ENCODE results near the gene MYCBPAP.
A peak's percentile ranks its signal among the peaks of the same experiment; 100 is the strongest.

The MYCBPAP gene, protein sequence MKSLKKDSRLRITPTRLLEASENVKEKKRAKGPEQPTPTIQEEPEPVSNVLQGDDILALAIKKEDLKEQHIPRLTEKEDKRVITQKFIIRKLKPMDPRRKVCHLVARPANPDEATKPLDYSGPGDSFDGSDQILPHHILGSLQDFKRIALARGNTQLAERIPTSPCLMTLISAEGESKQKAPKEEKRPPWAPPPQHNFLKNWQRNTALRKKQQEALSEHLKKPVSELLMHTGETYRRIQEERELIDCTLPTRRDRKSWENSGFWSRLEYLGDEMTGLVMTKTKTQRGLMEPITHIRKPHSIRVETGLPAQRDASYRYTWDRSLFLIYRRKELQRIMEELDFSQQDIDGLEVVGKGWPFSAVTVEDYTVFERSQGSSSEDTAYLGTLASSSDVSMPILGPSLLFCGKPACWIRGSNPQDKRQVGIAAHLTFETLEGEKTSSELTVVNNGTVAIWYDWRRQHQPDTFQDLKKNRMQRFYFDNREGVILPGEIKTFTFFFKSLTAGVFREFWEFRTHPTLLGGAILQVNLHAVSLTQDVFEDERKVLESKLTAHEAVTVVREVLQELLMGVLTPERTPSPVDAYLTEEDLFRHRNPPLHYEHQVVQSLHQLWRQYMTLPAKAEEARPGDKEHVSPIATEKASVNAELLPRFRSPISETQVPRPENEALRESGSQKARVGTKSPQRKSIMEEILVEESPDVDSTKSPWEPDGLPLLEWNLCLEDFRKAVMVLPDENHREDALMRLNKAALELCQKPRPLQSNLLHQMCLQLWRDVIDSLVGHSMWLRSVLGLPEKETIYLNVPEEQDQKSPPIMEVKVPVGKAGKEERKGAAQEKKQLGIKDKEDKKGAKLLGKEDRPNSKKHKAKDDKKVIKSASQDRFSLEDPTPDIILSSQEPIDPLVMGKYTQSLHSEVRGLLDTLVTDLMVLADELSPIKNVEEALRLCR

GRCh38 chr17:50507871-50508572 lies at the start of gene MYCBPAP:
TSS of gene MYCBPAP (plus strand) at chr17:50508439. CDS start at chr17:50508675, 236 bp downstream.
- DNase-seq (ENCODE audit: low spot score) = no peak

DNA sequence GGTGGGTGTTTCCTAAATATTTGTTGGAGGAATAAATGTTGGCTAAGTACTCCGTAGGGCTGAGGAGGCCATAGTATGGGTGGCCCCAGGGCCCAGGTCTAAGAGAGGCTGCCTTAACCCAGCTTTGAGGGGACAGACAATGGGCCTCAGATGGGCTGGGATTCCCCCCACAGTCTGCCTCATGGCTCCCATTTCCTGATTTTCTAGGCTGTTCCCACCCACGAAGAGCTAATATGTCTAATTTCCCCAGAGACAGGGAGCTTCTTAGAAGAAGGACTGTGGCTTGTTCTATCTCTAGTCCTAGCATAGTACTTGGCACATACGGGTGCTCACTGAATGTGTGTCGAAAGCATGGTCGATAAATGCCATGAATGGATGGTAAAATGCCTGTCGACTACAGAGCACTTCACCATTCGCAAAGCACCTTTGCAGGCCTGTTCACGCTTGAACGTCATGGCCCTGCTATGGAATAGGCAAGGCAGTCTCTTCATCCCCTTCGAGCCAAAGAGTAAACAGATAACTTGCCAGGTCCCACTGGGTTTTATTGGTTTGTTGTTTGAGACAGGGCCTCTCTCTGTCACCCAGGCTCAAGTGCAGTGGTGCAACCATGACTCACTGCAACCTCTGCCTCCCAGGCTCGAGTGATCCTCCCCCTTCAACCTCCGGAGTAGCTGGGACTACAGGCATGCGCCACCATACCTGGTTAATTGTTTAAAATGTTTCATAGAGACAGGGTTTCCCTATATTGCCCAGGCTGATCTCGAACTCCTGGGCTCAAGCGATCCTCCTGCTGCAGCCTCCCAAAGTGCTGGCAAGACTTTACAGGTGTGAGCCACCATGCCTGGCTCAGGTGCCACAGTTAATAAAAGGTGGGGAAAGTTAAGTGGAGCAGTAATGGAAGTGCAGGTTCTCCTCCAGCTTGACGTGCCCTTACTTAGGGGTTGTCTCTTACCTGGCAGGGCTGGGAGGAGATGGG lies 49.2 kb upstream of the MYCBPAP start:
- peak; percentile 66 for DNase-seq (ENCODE audit: low spot score)

DNA sequence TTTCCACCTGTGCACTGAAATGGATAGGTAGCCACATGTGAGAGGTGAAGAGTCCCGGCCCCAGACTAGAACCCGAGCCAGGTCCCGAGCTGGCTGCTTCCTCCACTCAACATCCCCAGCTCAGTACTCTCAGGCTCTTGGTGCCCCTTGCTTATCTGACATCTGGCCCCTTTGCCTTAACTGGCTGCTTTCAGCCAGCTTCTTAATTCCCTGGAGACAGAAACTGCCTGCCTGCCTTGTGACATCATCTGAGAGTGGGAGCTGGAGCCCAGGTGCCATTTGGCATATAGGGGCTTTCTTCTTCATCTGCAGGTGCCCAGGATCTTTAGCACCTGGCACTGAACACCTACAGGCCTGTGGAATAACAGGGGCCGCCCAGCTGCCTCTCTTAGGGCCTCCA lies 48.5 kb upstream of the MYCBPAP start:
- no peak for DNase-seq (ENCODE audit: low spot score)

GRCh38 chr17:50460831-50461526 lies 47.3 kb upstream of the MYCBPAP start:
- DNase-seq (ENCODE audit: low spot score) = no peak

DNA sequence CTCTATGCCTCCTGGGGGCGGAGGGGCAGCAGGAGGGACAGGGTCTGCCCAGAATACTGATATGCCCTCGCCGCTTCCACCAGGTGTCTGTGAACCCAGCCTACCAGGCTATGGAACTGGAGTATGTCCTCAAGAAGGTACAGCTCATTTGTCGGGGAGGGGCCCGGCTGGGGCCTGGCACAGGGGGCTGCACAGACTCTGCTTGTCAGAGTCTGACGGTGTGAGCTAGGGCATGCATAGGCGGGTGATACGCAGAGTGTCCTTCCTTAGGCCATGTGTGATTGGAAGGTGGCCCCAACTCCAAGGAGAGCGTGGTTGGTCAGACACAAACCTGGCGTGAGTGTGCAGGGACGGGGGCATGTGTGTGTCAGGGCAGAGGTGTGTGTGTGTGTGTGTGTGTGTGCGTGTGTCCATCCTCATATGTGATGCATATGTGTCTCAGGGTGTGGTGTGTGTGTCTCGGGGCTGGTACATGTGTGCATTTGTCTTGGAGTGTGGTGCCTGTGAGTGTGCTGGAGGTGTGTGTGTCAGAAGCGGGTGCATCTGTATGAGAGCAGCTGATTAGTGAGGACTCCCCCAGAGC lies 46.6 kb upstream of the MYCBPAP start:
- DNase-seq (ENCODE audit: low spot score) = no peak

DNA sequence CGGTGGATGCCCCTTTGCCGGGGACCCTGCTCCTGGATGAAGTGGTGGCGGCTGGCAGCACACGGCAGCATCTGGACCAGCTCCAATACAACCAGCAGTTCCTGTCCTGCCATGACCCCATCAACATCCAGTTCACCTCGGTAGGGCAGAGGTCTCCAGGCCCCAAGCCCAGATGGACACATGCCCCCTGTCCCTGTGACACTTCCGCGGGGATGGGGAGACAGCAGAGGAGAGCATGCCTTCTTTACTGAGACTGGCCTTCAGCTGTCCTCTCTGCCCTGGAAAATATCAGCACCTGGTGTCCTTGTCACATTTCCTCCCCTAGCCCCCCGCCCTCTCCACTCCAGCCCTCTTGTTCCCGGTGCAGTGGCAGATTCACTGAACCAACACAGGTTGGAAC lies 45.8 kb upstream of the MYCBPAP start:
- no peak for DNase-seq (ENCODE audit: low spot score)

- no peak for DNase-seq (ENCODE audit: low spot score)
Measured at GRCh38 chr17:50464121-50464520, 44.1 kb upstream of the MYCBPAP start.

GRCh38 chr17:50464736-50465135 lies 43.5 kb upstream of the MYCBPAP start:
- no peak for DNase-seq (ENCODE audit: low spot score)

GRCh38 chr17:50465171-50465570 lies 43.1 kb upstream of the MYCBPAP start:
- no peak for DNase-seq (ENCODE audit: low spot score)

GRCh38 chr17:50465635-50466034 lies 42.6 kb upstream of the MYCBPAP start:
- DNase-seq (ENCODE audit: low spot score) = no peak

DNA sequence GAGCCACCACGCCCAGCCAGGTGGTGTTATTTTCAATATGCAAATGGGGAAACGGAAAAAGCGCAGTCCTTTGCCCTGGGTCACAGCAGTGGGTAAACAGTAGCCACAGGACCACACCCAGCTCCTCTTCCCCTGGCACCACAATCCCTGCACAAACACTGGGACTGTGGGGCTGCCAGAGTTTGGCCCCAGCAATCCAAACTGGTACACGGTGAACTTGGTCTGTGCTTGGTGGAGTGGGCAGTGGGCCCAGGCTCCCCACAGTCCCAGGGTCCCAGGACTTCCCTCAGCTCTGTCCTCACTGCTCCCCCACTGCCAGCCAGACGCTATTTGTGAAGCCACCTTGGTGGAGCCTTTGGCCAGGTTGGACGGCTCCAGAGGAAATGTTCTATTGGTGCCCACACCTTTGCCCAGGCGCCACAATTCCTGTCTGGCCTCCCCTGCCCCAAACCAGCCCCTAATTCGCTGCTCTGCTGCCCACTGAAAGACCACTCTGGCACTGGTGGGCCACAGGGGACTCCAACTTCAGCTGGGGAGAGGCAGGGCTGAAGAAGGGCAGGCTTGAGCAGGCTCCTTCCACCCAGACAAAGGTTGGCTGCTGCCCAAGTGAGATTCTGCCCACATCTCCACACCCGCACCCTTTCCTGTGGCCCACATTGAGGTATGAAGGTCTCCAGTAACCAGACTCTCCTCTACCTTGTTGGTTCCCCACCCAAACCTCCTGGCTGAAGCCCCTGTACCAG lies 41.7 kb upstream of the MYCBPAP start:
- DNase-seq (ENCODE audit: low spot score) = no peak

GRCh38 chr17:50467114-50467854 lies 41.0 kb upstream of the MYCBPAP start:
- no peak for DNase-seq (ENCODE audit: low spot score)

DNA sequence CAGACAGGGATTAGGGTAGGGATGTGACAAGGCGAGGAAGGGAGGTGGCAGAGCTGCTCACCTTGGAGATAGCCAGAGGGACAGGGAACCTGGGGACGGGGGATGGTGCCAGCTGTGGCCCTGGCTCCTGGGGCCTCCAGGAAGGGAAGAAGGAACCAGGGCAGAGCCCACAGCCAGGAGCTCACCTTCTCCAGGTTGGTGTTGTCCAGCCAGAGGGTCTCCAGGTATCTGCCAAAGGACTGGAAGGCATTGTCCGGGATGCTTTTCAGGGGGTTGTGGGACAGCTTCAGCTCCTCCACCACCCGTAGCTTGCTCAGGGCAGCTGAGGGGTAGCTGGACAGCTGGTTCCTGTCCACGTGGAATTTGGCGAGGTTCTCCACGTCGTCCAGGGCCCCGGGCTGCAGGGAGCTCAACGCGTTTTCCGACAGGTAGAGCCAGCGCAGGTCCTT lies 40.4 kb upstream of the MYCBPAP start:
- DNase-seq (ENCODE audit: low spot score) = no peak

DNA sequence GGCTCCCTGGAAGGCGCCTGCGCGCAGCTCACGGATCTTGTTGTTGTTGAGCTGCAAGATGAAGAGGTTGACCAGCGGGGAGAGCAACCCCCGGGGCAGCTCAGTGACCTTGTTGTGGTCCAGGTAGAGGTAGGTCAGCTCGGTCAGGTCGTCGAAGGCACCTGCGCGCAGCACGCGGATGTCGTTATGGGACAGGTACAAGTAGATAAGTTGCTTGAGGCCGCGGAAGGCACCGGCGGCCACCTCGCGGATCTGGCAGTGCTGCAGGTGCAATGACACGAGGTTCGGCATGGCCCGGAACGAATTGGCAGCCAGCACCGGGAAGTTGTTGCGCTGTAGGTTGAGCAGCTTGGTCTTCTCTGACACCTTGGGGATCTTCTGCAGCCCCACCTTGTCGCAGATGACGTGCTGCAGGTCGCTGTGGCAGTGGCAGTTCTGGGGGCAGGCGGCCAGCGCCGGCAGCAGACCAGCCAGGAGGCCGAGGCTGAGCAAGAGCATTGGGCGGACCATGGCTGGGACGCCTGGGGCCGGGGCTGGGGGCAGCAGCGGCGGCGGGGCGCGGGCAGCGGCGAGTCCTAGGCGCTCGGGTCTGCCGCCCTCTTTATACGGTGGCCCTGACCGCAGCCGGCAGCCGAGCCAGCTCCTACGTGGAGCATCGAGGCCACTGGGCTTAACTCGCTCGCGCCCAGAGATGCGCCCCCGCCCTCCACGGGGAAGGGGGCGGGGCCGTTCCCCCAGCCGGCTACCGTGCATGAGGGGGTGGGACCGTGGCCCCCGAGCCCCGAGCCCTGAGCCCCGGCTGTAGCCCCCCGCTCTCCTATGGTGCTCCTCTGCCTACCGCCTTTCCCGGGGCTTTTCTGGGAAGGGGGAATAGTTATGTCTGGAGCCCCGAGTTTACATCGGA lies 39.7 kb upstream of the MYCBPAP start, which contains the start of gene CHAD:
CHAD (minus strand) TSS at position 577 of the 904 bp plus-strand sequence; CDS start at position 510, 67 bp downstream.
- no peak for DNase-seq (ENCODE audit: low spot score)

GRCh38 chr17:50469208-50469605 lies 39.0 kb upstream of the MYCBPAP start:
- no peak for DNase-seq (ENCODE audit: low spot score)

DNA sequence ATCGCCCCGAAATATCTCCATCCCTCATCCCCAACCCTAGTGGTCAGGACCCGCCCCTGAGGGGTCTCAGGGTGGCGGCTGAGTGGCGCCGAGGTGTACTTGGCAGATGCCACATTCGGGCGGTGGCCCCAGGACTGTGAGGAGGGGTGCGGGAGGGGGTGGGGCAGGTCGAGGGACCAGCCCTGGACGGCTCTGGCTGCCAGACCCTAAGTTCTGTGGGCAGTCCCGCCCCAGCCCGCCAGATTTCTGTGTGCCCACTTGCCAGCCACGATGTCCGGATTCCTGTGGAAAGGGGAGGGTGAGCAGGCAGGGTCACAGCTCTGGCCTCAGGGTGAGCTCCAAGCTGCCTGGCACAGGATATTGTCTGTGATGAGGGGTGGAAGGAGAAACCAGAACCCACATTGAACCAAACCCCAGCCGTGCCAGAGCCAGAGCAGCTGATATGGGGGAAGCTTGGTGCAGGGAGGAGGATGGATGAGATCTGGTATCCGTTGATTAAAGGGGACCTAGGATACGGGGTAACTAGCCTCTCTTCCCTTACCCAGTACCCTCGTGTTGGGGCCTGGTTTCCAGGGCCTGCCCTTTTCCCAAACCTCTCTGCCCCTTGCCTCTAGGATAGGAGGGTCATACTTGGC lies 38.5 kb upstream of the MYCBPAP start:
- DNase-seq (ENCODE audit: low spot score) = no peak

GRCh38 chr17:50470426-50470825 lies 37.8 kb upstream of the MYCBPAP start:
- DNase-seq (ENCODE audit: low spot score) = no peak
